Neural cell (in vitro differentiated cells): ENCODE measurements around the gene MDP1. TPM values are rescaled to one million over a fixed set of nuclear protein-coding genes. Genes with fewer than 3 reads are reported as not detected.

Experiments
- H2AFZ ChIP-seq: fragments of 200-600, 300-800 bp; sonication (generic), shearing (Covaris generic); 2 replicates; pipeline ENCODE4 v1.6.0; 2014; ENCODE audit warnings: low read depth, mild to moderate bottlenecking, antibody characterized with exemption, low read length, moderate library complexity
- H3F3A ChIP-seq: fragments of 200-600 bp; shearing (Covaris generic); 2 replicates; pipeline ENCODE4 v1.6.1; 2016; ENCODE audit warnings: mild to moderate bottlenecking, moderate library complexity, mixed read lengths, antibody characterized with exemption, low read length; ENCODE audit not compliant: insufficient read depth, poor library complexity, severe bottlenecking
- H3K27ac ChIP-seq: fragments of 200-600, 300-800 bp; sonication (generic), shearing (Covaris generic); 2 replicates; pipeline ENCODE4 v1.5.1; 2014; ENCODE audit warnings: mild to moderate bottlenecking, low read length, moderate library complexity
- H3K27me3 ChIP-seq: fragments of 300-800, 200-600 bp; sonication (generic), shearing (Covaris generic); 2 replicates; pipeline ENCODE4 v1.6.0; 2014; ENCODE audit warnings: mild to moderate bottlenecking, low read depth, low read length, moderate library complexity; ENCODE audit not compliant: insufficient read depth
- H3K36me3 ChIP-seq: fragments of 300-800, 200-600 bp; sonication (generic), shearing (Covaris generic); 2 replicates; pipeline ENCODE4 v1.5.1; 2014; ENCODE audit warnings: mild to moderate bottlenecking, antibody characterized with exemption, low read length, moderate library complexity; ENCODE audit not compliant: insufficient read depth
- H3K4me2 ChIP-seq: fragments of 300-800, 200-600 bp; sonication (generic), shearing (Covaris generic); 2 replicates; pipeline ENCODE4 v1.6.0; 2014; ENCODE audit warnings: mild to moderate bottlenecking, low read length
- H3K4me3 ChIP-seq: fragments of 300-800, 200-600 bp; sonication (generic), shearing (Covaris generic); 2 replicates; pipeline ENCODE4 v1.5.1; 2014; ENCODE audit warnings: mild to moderate bottlenecking, low read length, moderate library complexity
- H3K79me2 ChIP-seq: fragments of 200-600 bp; shearing (Covaris generic); replicated peaks from 2 replicates; pipeline ENCODE4 v1.6.0; 2014; ENCODE audit warnings: mild to moderate bottlenecking, low read length, moderate library complexity; ENCODE audit not compliant: insufficient read depth
- H3K9ac ChIP-seq: fragments of 300-800, 200-600 bp; sonication (generic), shearing (Covaris generic); 2 replicates; pipeline ENCODE4 v1.6.1; 2016; ENCODE audit warnings: mild to moderate bottlenecking, low read length, mixed read lengths
- H3K9me2 ChIP-seq: fragments of 200-600 bp; shearing (Covaris generic); 2 replicates; pipeline ENCODE4 v1.6.1; 2016; ENCODE audit warnings: mild to moderate bottlenecking, low read length, mixed read lengths; ENCODE audit not compliant: insufficient read depth
- H3K9me3 ChIP-seq: fragments of 200-600, 300-800 bp; sonication (generic), shearing (Covaris generic); 2 replicates; pipeline ENCODE4 v1.6.1; 2016; ENCODE audit warnings: mild to moderate bottlenecking, mixed run types, low read length, moderate library complexity, mixed read lengths
- H4K20me1 ChIP-seq: fragments of 200-600 bp; shearing (Covaris generic); 2 replicates; pipeline ENCODE4 v1.6.1; 2016; ENCODE audit warnings: mild to moderate bottlenecking, mixed run types; ENCODE audit not compliant: insufficient read depth
- EP300 ChIP-seq: fragments of 450-650 bp; conservative IDR thresholded peaks from 2 replicates; pipeline ENCODE4 v1.6.1; 2014; ENCODE audit warnings: antibody characterized with exemption, mild to moderate bottlenecking, moderate library complexity; ENCODE audit not compliant: poor library complexity, severe bottlenecking
- EZH2 ChIP-seq: fragments of 200-600, 300-800 bp; shearing (Covaris generic), sonication (generic); IDR thresholded peaks from 2 replicates; pipeline ENCODE4 v1.6.1; 2014; ENCODE audit warnings: antibody characterized with exemption, low read length, borderline replicate concordance, mild to moderate bottlenecking; ENCODE audit not compliant: insufficient read depth, poor library complexity, severe bottlenecking
- MXI1 ChIP-seq: fragments of 450-650 bp; conservative IDR thresholded peaks from 2 replicates; pipeline ENCODE4 v1.6.1; 2014; ENCODE audit warnings: antibody characterized with exemption, mild to moderate bottlenecking; ENCODE audit not compliant: poor library complexity, severe bottlenecking
- POLR2AphosphoS5 ChIP-seq: IDR thresholded peaks from 2 replicates; pipeline ENCODE4 v1.6.1; 2012
- RAD21 ChIP-seq: fragments of 450-650 bp; conservative IDR thresholded peaks from 2 replicates; pipeline ENCODE4 v1.6.1; 2014; ENCODE audit warnings: antibody characterized with exemption, mild to moderate bottlenecking, moderate library complexity
- SMC3 ChIP-seq: fragments of 450-650 bp; conservative IDR thresholded peaks from 2 replicates; pipeline ENCODE4 v1.6.1; 2014; ENCODE audit warnings: antibody characterized with exemption, mild to moderate bottlenecking, moderate library complexity; ENCODE audit not compliant: poor library complexity
- TAF1 ChIP-seq: IDR thresholded peaks from 2 replicates; pipeline ENCODE4 v1.6.1; 2012; ENCODE audit warnings: low read depth
- polyA plus RNA-seq: library from polyadenylated mRNA; depleted of rRNA; stranded (reverse); fragments of >200 nt; gene quantifications from 2 replicates; pipeline ENCODE4 v1.2.3, GENCODE V29; 2014
- TF ChIP-seq, protein P1 (sequence below): fragments of 450-650 bp; IDR thresholded peaks from 2 replicates; pipeline ENCODE4 v1.5.1; 2014; ENCODE audit warnings: antibody characterized with exemption, mild to moderate bottlenecking, moderate library complexity; ENCODE audit not compliant: poor library complexity, severe bottlenecking
- TF ChIP-seq, protein P2 (sequence below): IDR thresholded peaks from 2 replicates; pipeline ENCODE4 v1.6.1; 2012; ENCODE audit warnings: borderline replicate concordance

The MDP1 gene
- polyA plus RNA-seq, 1 donor from 2014 or later = 94.2 TPM

DNA sequence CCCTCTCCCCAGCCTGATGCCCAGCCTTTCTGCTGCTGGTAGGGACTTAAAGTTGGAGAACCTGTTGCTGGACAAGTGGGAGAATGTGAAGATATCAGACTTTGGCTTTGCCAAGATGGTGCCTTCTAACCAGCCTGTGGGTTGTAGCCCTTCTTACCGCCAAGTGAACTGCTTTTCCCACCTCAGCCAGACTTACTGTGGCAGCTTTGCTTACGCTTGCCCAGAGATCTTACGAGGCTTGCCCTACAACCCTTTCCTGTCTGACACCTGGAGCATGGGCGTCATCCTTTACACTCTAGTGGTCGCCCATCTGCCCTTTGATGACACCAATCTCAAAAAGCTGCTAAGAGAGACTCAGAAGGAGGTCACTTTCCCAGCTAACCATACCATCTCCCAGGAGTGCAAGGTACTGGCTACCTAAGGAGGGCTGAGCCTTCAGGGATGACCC is 8.7 kb downstream of the MDP1 start:
- H3K9ac ChIP-seq = no peak overlapping the region
- H3K9me3 ChIP-seq = no peaks in the 10 kb centered on the region
- no peak overlapping the region for H3K4me3 ChIP-seq
- no peak overlapping the region for H3K4me2 ChIP-seq
- no peaks in the 10 kb centered on the region for H3K27me3 ChIP-seq
- no peak overlapping the region for H2AFZ ChIP-seq
- no peaks in the 10 kb centered on the region for H3K79me2 ChIP-seq
- no peaks in the 10 kb centered on the region for H3K36me3 ChIP-seq
- H4K20me1 ChIP-seq = no peaks in the 10 kb centered on the region
- H3K9me2 ChIP-seq = no peaks in the 10 kb centered on the region
- no peak overlapping the region for H3K27ac ChIP-seq
- no peak for TF ChIP-seq EZH2
- TF ChIP-seq TAF1 = no peak
- TF ChIP-seq POLR2AphosphoS5 = no peak
- no peak for TF ChIP-seq MXI1
- no peak for TF ChIP-seq EP300
- TF ChIP-seq RAD21 = no peak
- TF ChIP-seq SMC3 = no peak
- TF ChIP-seq, protein P1, sequence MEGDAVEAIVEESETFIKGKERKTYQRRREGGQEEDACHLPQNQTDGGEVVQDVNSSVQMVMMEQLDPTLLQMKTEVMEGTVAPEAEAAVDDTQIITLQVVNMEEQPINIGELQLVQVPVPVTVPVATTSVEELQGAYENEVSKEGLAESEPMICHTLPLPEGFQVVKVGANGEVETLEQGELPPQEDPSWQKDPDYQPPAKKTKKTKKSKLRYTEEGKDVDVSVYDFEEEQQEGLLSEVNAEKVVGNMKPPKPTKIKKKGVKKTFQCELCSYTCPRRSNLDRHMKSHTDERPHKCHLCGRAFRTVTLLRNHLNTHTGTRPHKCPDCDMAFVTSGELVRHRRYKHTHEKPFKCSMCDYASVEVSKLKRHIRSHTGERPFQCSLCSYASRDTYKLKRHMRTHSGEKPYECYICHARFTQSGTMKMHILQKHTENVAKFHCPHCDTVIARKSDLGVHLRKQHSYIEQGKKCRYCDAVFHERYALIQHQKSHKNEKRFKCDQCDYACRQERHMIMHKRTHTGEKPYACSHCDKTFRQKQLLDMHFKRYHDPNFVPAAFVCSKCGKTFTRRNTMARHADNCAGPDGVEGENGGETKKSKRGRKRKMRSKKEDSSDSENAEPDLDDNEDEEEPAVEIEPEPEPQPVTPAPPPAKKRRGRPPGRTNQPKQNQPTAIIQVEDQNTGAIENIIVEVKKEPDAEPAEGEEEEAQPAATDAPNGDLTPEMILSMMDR = no peak
- TF ChIP-seq, protein P2, sequence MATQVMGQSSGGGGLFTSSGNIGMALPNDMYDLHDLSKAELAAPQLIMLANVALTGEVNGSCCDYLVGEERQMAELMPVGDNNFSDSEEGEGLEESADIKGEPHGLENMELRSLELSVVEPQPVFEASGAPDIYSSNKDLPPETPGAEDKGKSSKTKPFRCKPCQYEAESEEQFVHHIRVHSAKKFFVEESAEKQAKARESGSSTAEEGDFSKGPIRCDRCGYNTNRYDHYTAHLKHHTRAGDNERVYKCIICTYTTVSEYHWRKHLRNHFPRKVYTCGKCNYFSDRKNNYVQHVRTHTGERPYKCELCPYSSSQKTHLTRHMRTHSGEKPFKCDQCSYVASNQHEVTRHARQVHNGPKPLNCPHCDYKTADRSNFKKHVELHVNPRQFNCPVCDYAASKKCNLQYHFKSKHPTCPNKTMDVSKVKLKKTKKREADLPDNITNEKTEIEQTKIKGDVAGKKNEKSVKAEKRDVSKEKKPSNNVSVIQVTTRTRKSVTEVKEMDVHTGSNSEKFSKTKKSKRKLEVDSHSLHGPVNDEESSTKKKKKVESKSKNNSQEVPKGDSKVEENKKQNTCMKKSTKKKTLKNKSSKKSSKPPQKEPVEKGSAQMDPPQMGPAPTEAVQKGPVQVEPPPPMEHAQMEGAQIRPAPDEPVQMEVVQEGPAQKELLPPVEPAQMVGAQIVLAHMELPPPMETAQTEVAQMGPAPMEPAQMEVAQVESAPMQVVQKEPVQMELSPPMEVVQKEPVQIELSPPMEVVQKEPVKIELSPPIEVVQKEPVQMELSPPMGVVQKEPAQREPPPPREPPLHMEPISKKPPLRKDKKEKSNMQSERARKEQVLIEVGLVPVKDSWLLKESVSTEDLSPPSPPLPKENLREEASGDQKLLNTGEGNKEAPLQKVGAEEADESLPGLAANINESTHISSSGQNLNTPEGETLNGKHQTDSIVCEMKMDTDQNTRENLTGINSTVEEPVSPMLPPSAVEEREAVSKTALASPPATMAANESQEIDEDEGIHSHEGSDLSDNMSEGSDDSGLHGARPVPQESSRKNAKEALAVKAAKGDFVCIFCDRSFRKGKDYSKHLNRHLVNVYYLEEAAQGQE = no peak
- no peaks in the 10 kb centered on the region for H3F3A ChIP-seq

DNA sequence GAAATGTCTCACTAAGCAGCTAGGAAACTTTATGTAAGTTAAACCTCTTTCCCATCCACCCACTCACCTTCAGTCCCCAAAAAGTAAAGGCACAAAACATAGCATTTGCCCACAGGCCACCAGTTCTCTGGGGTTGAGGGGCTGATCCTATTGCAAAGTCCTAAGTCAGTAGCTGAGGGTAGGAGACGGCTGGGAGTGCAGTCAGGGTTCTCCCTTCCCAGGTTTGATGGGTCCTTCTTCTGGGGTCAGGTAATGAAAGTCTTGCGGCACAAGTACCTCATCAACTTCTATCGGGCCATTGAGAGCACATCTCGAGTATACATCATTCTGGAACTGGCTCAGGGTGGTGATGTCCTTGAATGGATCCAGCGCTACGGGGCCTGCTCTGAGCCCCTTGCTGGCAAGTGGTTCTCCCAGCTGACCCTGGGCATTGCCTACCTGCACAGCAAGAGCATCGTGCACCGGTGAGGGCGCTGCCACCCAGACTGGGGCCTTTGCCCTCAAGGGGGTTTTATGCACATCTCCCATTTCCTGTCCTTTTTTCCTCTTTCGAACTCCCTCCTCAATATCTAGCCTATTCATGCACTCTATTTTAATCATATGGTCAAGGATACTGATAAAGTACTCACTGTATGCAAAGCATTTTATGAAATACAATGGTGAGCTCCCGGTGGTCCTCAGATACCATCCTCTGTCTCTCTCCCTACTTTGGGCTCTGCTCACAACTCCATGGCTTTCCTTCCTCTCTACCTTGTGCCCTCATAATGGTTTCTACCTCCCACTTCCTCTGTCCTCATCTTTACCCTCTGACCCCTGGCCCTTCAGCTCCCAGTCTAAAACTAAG is 9.4 kb downstream of the MDP1 start:
- Histone ChIP-seq H3K9ac (no peak overlapping the region), H3K36me3 (no peaks in the 10 kb centered on the region), H3K27me3 (no peaks in the 10 kb centered on the region), H3K27ac (no peak overlapping the region), H3K4me2 (no peak overlapping the region), H3K4me3 (no peak overlapping the region), H3F3A (no peaks in the 10 kb centered on the region), H2AFZ (no peak overlapping the region), H3K9me3 (no peaks in the 10 kb centered on the region), H3K79me2 (no peaks in the 10 kb centered on the region), H4K20me1 (no peaks in the 10 kb centered on the region), H3K9me2 (no peaks in the 10 kb centered on the region)
- TF ChIP-seq POLR2AphosphoS5 (no peak), MXI1 (no peak), EP300 (no peak), EZH2 (no peak)
